HepG2 (cell line): ENCODE measurements around the gene IER5L. TPM values are rescaled to one million over a fixed set of nuclear protein-coding genes. Genes with fewer than 3 reads are reported as not detected.

Experiments used
- ATAC-seq: fragments of 200-7000 bp; cut with Tn5 transposase; 3 replicates; pipeline ENCODE4 v1.9.1; 2020; ENCODE audit warnings: mild to moderate bottlenecking, moderate library complexity
- BruUV-seq: library from RNA; stranded (reverse); fragments of 400-500 nt; replicated peaks from 2 replicates; lab custom pipeline; 2021; lab: Mats Ljungman, UMichigan
- CTCF ChIA-PET: fragments of 300-600 bp; formaldehyde crosslinking; extraction: SDS; loops from one replicate; lab custom pipeline; 2021; ENCODE audit warnings: low total read pairs, inconsistent platforms, low intra/inter-chr PET ratio; lab: Yijun Ruan, JAX
- POLR2A ChIA-PET: fragments of 350-600 bp; sonication (Branson Sonifier 250); formaldehyde crosslinking; loops from one replicate; lab custom pipeline; 2020; ENCODE audit warnings: antibody characterized with exemption, inconsistent platforms; lab: Yijun Ruan, JAX
- DNase-seq: peaks from one replicate; pipeline ENCODE4 v3.0.0-alpha.2; 2015; ENCODE audit warnings: low spot score
- FAIRE-seq: peaks from 3 replicates; lab custom pipeline; 2011; peaks lifted over from hg19 to GRCh38; lab: Jason Lieb, UNC
- H2AFZ ChIP-seq: one replicate; pipeline ENCODE4 v1.6.1; 2011; ENCODE audit warnings: low read length, inconsistent platforms
- H3K27ac ChIP-seq: fragments of 300-600 bp; 3 replicates; pipeline ENCODE4 v1.8.0; 2011; ENCODE audit warnings: mixed run types, mild to moderate bottlenecking, mixed read lengths, low read length, inconsistent platforms; ENCODE audit not compliant: insufficient read depth; ENCODE audit errors: extremely low read length
- H3K27me3 ChIP-seq, 2 experiments: fragments of 200-600 bp in 1 of 2; 2 replicates in 1 of 2; 3 replicates in 1 of 2; pipeline versions ENCODE4 v1.6.0 to v1.8.0; 2011; ENCODE audit warnings: low read length in 2 of 2, mild to moderate bottlenecking in 2 of 2, moderate library complexity in 2 of 2, inconsistent platforms in 1 of 2; ENCODE audit not compliant: insufficient read depth in 2 of 2, control insufficient read depth in 1 of 2
- H3K36me3 ChIP-seq, 2 experiments: fragments of 200-600 bp in 1 of 2; replicated peaks in 1 of 2; 2 replicates in 1 of 2; 3 replicates in 1 of 2; pipeline versions ENCODE4 v1.5.1 to v1.8.0; 2011; ENCODE audit warnings: low read length in 2 of 2, inconsistent platforms in 1 of 2; ENCODE audit not compliant: insufficient read depth in 2 of 2, control insufficient read depth in 1 of 2
- H3K4me1 ChIP-seq: 2 replicates; pipeline ENCODE4 v1.5.1; 2012; ENCODE audit warnings: low read length, inconsistent platforms; ENCODE audit not compliant: insufficient read depth
- H3K4me2 ChIP-seq: 2 replicates; pipeline ENCODE4 v1.6.0; 2011; ENCODE audit warnings: low read depth, low read length, inconsistent platforms
- H3K4me3 ChIP-seq, 3 experiments: fragments of 200-600 bp in 1 of 3; sonication (generic), shearing (Covaris generic) in 1 of 3; replicated peaks in 1 of 3; 2 replicates each; pipeline ENCODE4 v1.5.1; 2011 to 2016; ENCODE audit warnings: low read length in 3 of 3, inconsistent platforms in 2 of 3, low read depth in 2 of 3, mild to moderate bottlenecking in 2 of 3, control low read depth in 1 of 3, mixed read lengths in 1 of 3; ENCODE audit not compliant: insufficient read depth in 1 of 3
- H3K79me2 ChIP-seq: one replicate; pipeline ENCODE4 v1.6.1; 2011; ENCODE audit warnings: low read length, inconsistent platforms; ENCODE audit not compliant: insufficient read depth
- H3K9ac ChIP-seq: 2 replicates; pipeline ENCODE4 v1.6.0; 2011; ENCODE audit warnings: mild to moderate bottlenecking, low read depth, low read length, inconsistent platforms; ENCODE audit not compliant: insufficient read depth
- H3K9me3 ChIP-seq: 2 replicates; pipeline ENCODE4 v1.5.1; 2012; ENCODE audit warnings: mild to moderate bottlenecking, low read length
- H4K20me1 ChIP-seq: 2 replicates; pipeline ENCODE4 v1.6.0; 2011; ENCODE audit warnings: inconsistent platforms, mild to moderate bottlenecking, low read length, moderate library complexity; ENCODE audit not compliant: insufficient read depth
- JARID2 ChIP-seq: sonication (generic); formaldehyde crosslinking; IDR thresholded peaks from 2 replicates; pipeline ENCODE4 v1.8.1; 2023; ENCODE audit warnings: missing genetic modification reagents, inconsistent platforms; ENCODE audit not compliant: insufficient replicate concordance
- MED13 ChIP-seq: sonication (generic); formaldehyde crosslinking; IDR thresholded peaks from 2 replicates; pipeline ENCODE4 v1.5.0; 2020; ENCODE audit warnings: missing genetic modification reagents
- USF2 ChIP-seq, 2 experiments: sonication (generic) in 1 of 2; formaldehyde crosslinking in 1 of 2; IDR thresholded peaks; 2 replicates each; pipeline versions ENCODE4 v1.5.1 to v1.6.1; 2011 to 2020; ENCODE audit warnings: borderline replicate concordance in 1 of 2, low read depth in 1 of 2, low read length in 1 of 2, mild to moderate bottlenecking in 1 of 2, missing genetic modification reagents in 1 of 2, moderate library complexity in 1 of 2
- ZNF34 ChIP-seq: sonication (generic); formaldehyde crosslinking; IDR thresholded peaks from 2 replicates; pipeline ENCODE4 v1.4.0; 2020; ENCODE audit warnings: mild to moderate bottlenecking, missing genetic modification reagents, borderline replicate concordance
- ZNF510 ChIP-seq: sonication (generic); formaldehyde crosslinking; IDR thresholded peaks from 2 replicates; pipeline ENCODE4 v1.4.0; 2020; ENCODE audit warnings: low read depth, mild to moderate bottlenecking, missing genetic modification reagents
- ZNF512B ChIP-seq: sonication (generic); formaldehyde crosslinking; IDR thresholded peaks from 2 replicates; pipeline ENCODE4 v1.5.1; 2020; ENCODE audit warnings: missing genetic modification reagents, mild to moderate bottlenecking, borderline replicate concordance
- ZNF782 ChIP-seq: sonication (generic); formaldehyde crosslinking; IDR thresholded peaks from 2 replicates; pipeline ENCODE4 v1.4.0; 2020; ENCODE audit warnings: missing genetic modification reagents, mild to moderate bottlenecking, borderline replicate concordance
- WGBS: methylation state at CpG from one replicate; pipeline ENCODE4 v1.1.6; 2017; ENCODE audit warnings: low lambda C conversion rate; 5-methylcytosine and 5-hydroxymethylcytosine counted together
- in situ Hi-C: cut with HindIII; loops from 2 replicates; pipeline ENCODE4 v1.10.0; 2017; ENCODE audit warnings: low pct_unique_long_range_greater_than_20kb; ENCODE audit not compliant: extremely low pct_ligation_motif_present
- intact Hi-C: fragments of 100-400 bp; cut with micrococcal nuclease; formaldehyde crosslinking; loops from one replicate; pipeline ENCODE4 v1.10.0; 2022; ENCODE audit not compliant: unreplicated experiment
- polyA plus RNA-seq, 8 experiments: library from polyadenylated mRNA; depleted of rRNA in 3 of 8; stranded (reverse) in 7 of 8; unstranded in 1 of 8; fragments of >200 nt; fragmentation: Illumina TruSeq in 4 of 8; extraction: Trizol in 4 of 8; gene quantifications; 2 replicates each; pipeline versions ENCODE4 v1.2.1 to v1.2.3, GENCODE V29; 2011 to 2016; ENCODE audit warnings: low read depth in 4 of 8, missing spikeins in 1 of 8, mixed read lengths in 1 of 8; ENCODE audit not compliant: insufficient read depth in 1 of 8
- total RNA-seq, 5 experiments: library from RNA; depleted of rRNA; stranded (reverse); fragments of >200 nt; fragmentation: Illumina TruSeq; extraction: Trizol; gene quantifications; 2 replicates each; pipeline ENCODE4 v1.2.3, GENCODE V29; 2016; ENCODE audit warnings: low read depth in 1 of 5

IER5L gene
- total and polyA plus RNA-seq, 2 of the 13 experiments (the other 11 are each of a cell fraction or from before 2014, with no cell fraction given) = 1.8 to 3.3 TPM

GRCh38 chr9:129222819-129223218, 44.8 kb upstream of the IER5L start (continued):
- TF ChIP-seq ZNF34 (no peak), JARID2 (CRISPR knock-in tag) (no peak), ZNF782 (no peak)

- POLR2A ChIA-PET = no interaction called here
- WGBS = 61% methylated on average over 10 of the region's 15 CpGs
- H3K4me1 ChIP-seq = no peaks in the 10 kb centered on the region
- H3K36me3 ChIP-seq = no peaks in the 10 kb centered on the region
- H3K79me2 ChIP-seq = no peaks in the 10 kb centered on the region
- TF ChIP-seq USF2 (IDR thresholded peaks at IDR 0.05; ENCODE audit: low read depth, low read length) (no peak), USF2 (CRISPR knock-in tag; IDR thresholded peaks at IDR 0.05; ENCODE audit: borderline replicate concordance) (no peak), ZNF512B (CRISPR knock-in tag) (no peak), ZNF510 (CRISPR knock-in tag) (no peak), MED13 (CRISPR knock-in tag) (no peak)
- no peak for ATAC-seq
- H4K20me1 ChIP-seq = no peaks in the 10 kb centered on the region
- peaks cover 2 to 35% of the 10 kb centered on the region in 2 experiments; a peak in 3 of 5 replicates for H3K27me3 ChIP-seq
- H3K4me2 ChIP-seq = no peak overlapping the region
- DNase-seq = no peak
- no peak overlapping the region for H3K4me3 ChIP-seq
- H3K9me3 ChIP-seq = no peaks in the 10 kb centered on the region
- no peak for FAIRE-seq
- no peak overlapping the region for H3K9ac ChIP-seq
- no peak overlapping the region for H3K27ac ChIP-seq
- intact Hi-C loops (no loop called here), in situ Hi-C loops (no loop called here)
- H2AFZ ChIP-seq = no peak overlapping the region
- CTCF ChIA-PET = no interaction called here
- BruUV-seq = no TSS peak
These were observed 44.0 kb upstream of the IER5L start for GRCh38 chr9:129221979-129222635.
